HG03521 (cell line): Measurements from ENCODE around the gene ANO4.

ENCODE experiments used
- ATAC-seq: cut with Tn5 transposase; IDR thresholded peaks from one replicate; pipeline ENCODE4 v1.9.1; 2021; ENCODE audit warnings: mild to moderate bottlenecking, moderate library complexity; ENCODE audit not compliant: unreplicated experiment

The ANO4 gene

GRCh38 chr12:100794441-100795173 is at the start of gene ANO4:
TSS of gene ANO4 (plus strand) at chr12:100794776. CDS start at chr12:100901786, 107,010 bp downstream.
- ATAC-seq: no peak

GRCh38 chr12:100745378-100746071 is 49.1 kb upstream of the ANO4 start:
- no peak for ATAC-seq

GRCh38 chr12:100752841-100753240 is 41.7 kb upstream of the ANO4 start:
- ATAC-seq: no peak

- no peak for ATAC-seq
These were observed 40.7 kb upstream of the ANO4 start for GRCh38 chr12:100753837-100754236.

GRCh38 chr12:100755186-100755585 is 39.4 kb upstream of the ANO4 start:
- no peak for ATAC-seq

- no peak for ATAC-seq
These were observed 36.5 kb upstream of the ANO4 start for GRCh38 chr12:100758083-100758482.

GRCh38 chr12:100767371-100767770 is 27.2 kb upstream of the ANO4 start:
- no peak for ATAC-seq

- no peak for ATAC-seq
These were observed 26.6 kb upstream of the ANO4 start for GRCh38 chr12:100767950-100768349.

- no peak for ATAC-seq
These were observed 15.5 kb upstream of the ANO4 start for GRCh38 chr12:100778967-100779590.

- no peak for ATAC-seq
These were observed 5.4 kb upstream of the ANO4 start for GRCh38 chr12:100789146-100789545.

- no peak for ATAC-seq
These were observed 4.6 kb upstream of the ANO4 start for GRCh38 chr12:100789975-100790374.

- no peak for ATAC-seq
These were observed 4.0 kb upstream of the ANO4 start for GRCh38 chr12:100790552-100790951.

GRCh38 chr12:100793182-100793581 is 1.4 kb upstream of the ANO4 start:
- ATAC-seq: no peak

GRCh38 chr12:100795174-100795799 is 711 bp downstream of the ANO4 start:
- ATAC-seq: no peak

- ATAC-seq: no peak
These were observed 1.2 kb downstream of the ANO4 start for GRCh38 chr12:100795800-100796179.

GRCh38 chr12:100796621-100797020 is 2.0 kb downstream of the ANO4 start:
- no peak for ATAC-seq

GRCh38 chr12:100797246-100797645 is 2.7 kb downstream of the ANO4 start:
- ATAC-seq: no peak

GRCh38 chr12:100797786-100798185 is 3.2 kb downstream of the ANO4 start:
- ATAC-seq: no peak

GRCh38 chr12:100798286-100799160 is 3.9 kb downstream of the ANO4 start:
- no peak for ATAC-seq

- no peak for ATAC-seq
These were observed 5.2 kb downstream of the ANO4 start for GRCh38 chr12:100799770-100800169.

GRCh38 chr12:100800723-100801122 is 6.1 kb downstream of the ANO4 start:
- no peak for ATAC-seq
